Hair follicle dermal papilla cell (primary cell): ENCODE measurements around the gene PET100. TPM values are rescaled to one million over a fixed set of nuclear protein-coding genes. Genes with fewer than 3 reads are reported as not detected.

ENCODE experiments used
- small RNA-seq: library from RNA; depleted of rRNA; stranded (forward); fragments of <200 nt; gene quantifications from one replicate; pipeline ENCODE3, GENCODE V24; 2012
- total RNA-seq: library from RNA; depleted of rRNA; stranded (reverse); fragments of >200 nt; gene quantifications from 2 replicates; pipeline ENCODE4 v1.2.3, GENCODE V29; 2012

The PET100 gene
- 4.5 and 11.5 TPM in 2 replicates for total RNA-seq

GRCh38 chr19:7629347-7630054 is at the start of gene PET100, which contains the start of gene XAB2:
Gene PET100, plus strand, starts transcription at chr19:7629793. Its CDS starts 41 bp downstream, at chr19:7629834.
Gene XAB2, minus strand, starts transcription at chr19:7629545. Its CDS starts 18 bp downstream, at chr19:7629527.

GRCh38 chr19:7595466-7596133 is 34.0 kb upstream of the PET100 start, which contains the start of gene CAMSAP3:
Gene CAMSAP3, plus strand, starts transcription at chr19:7595863. Its CDS starts 140 bp downstream, at chr19:7596003.

GRCh38 chr19:7633698-7634097 is 4.1 kb downstream of the PET100 start, which contains the start of gene PCP2:
Gene PCP2, minus strand, starts transcription at chr19:7633719. Its CDS starts 262 bp downstream, at chr19:7633457.

GRCh38 chr19:7636691-7637373 is 7.2 kb downstream of the PET100 start, which contains the start of gene STXBP2:
Gene STXBP2, plus strand, starts transcription at chr19:7637110. Its CDS starts 40 bp downstream, at chr19:7637150.

GRCh38 chr19:7668842-7669241 is 39.2 kb downstream of the PET100 start, which contains the start of gene RETN:
Gene RETN, plus strand, starts transcription at chr19:7669049. Its CDS starts 278 bp downstream, at chr19:7669327.

GRCh38 chr19:7676854-7677253 is 47.3 kb downstream of the PET100 start, which contains the start of gene MCEMP1:
Gene MCEMP1, plus strand, starts transcription at chr19:7677090. Its CDS starts 31 bp downstream, at chr19:7677121.

GRCh38 chr19:7680606-7681339 is 51.2 kb downstream of the PET100 start, which contains the start of gene TRAPPC5:
Gene TRAPPC5, plus strand, starts transcription at chr19:7680833. Its CDS starts 1,421 bp downstream, at chr19:7682254.

Small RNAs within 50 kb of the gene (small RNA-seq; reads per million reads assigned to genes)
- gene MIR6792, result not detected

Other genes with a start within 250 kb of the PET100 start
- 3.9 and 5.0 TPM in 2 replicates for gene PEX11G, start 140.8 kb upstream of the PET100 start, total RNA-seq
- 36.6 and 37.0 TPM in 2 replicates for gene ZNF358, start 113.7 kb upstream of the PET100 start, total RNA-seq
- gene MCOLN1, start 107.2 kb upstream of the PET100 start, total RNA-seq, result 7.0 and 7.6 TPM in 2 replicates
- 91.2 and 117 TPM in 2 replicates for gene PNPLA6, start 94.1 kb upstream of the PET100 start, total RNA-seq
- not detected in 2 replicates for gene CAMSAP3, start 33.9 kb upstream of the PET100 start, total RNA-seq
- 45.1 and 45.9 TPM in 2 replicates for gene XAB2, start 248 bp upstream of the PET100 start, total RNA-seq
- not detected in 2 replicates for gene PCP2, start 3.9 kb downstream of the PET100 start, total RNA-seq
- 3.4 and 3.9 TPM in 2 replicates for gene STXBP2, start 7.3 kb downstream of the PET100 start, total RNA-seq
- not detected in 2 replicates for gene RETN, start 39.3 kb downstream of the PET100 start, total RNA-seq
- gene MCEMP1, start 47.3 kb downstream of the PET100 start, total RNA-seq, result not detected in 2 replicates
- 35.7 and 50.6 TPM in 2 replicates for gene TRAPPC5, start 51.0 kb downstream of the PET100 start, total RNA-seq
- gene FCER2, start 72.3 kb downstream of the PET100 start, total RNA-seq, result not detected in 2 replicates
- gene CLEC4G, start 102.3 kb downstream of the PET100 start, total RNA-seq, result not detected in 2 replicates
- gene CD209, start 117.7 kb downstream of the PET100 start, total RNA-seq, result not detected in 2 replicates
- gene CLEC4M, start 133.4 kb downstream of the PET100 start, total RNA-seq, result not detected in 2 replicates
- gene EVI5L, start 200.4 kb downstream of the PET100 start, total RNA-seq, result 21.9 and 22.9 TPM in 2 replicates
- not detected in 2 replicates for gene PRR36, start 244.6 kb downstream of the PET100 start, total RNA-seq